Caki2 (cell line): ENCODE results near the gene TLR10. TPM values are rescaled to one million over a fixed set of nuclear protein-coding genes. Genes with fewer than 3 reads are reported as not detected.

Experiments used
- DNase-seq: peaks from one replicate; pipeline ENCODE4 v3.0.0-alpha.2; 2015; ENCODE audit warnings: low read depth
- in situ Hi-C: cut with HindIII; loops from 2 replicates; pipeline ENCODE4 v1.10.0; 2016; ENCODE audit warnings: low sequenced_read_pairs, low pct_unique_long_range_greater_than_20kb, mixed read lengths
- total RNA-seq: library from RNA; depleted of rRNA; stranded (reverse); fragments of >200 nt; shearing (Covaris generic); gene quantifications from 2 replicates; pipeline ENCODE4 v1.2.3, GENCODE V29; 2014; ENCODE audit warnings: low replicate concordance; rRNA removed

TLR10 gene
- total RNA-seq, 1 experiment from 2014 or later, result not detected

DNA sequence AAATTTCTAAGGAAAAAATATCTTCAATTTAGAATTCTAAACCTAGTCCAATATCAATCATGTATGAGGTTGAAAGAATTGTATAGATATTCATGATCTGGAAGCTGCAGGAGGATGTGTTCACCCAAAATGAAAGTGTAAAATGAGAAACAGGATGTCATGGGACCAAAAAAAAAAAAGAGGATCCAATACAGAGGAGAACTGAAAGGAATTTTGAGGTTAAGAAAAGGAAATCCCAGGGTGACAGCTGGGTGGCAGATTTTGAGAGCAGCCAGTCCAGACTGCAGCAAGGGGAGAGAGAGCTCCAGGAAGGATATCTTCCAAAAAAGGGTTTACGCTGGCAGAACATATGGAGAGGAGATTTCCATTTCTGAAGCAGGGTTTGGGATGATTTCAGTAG is 38.9 kb downstream of the TLR10 start:
- in situ Hi-C loops, result no loop called here
- DNase-seq, result no peak

DNA sequence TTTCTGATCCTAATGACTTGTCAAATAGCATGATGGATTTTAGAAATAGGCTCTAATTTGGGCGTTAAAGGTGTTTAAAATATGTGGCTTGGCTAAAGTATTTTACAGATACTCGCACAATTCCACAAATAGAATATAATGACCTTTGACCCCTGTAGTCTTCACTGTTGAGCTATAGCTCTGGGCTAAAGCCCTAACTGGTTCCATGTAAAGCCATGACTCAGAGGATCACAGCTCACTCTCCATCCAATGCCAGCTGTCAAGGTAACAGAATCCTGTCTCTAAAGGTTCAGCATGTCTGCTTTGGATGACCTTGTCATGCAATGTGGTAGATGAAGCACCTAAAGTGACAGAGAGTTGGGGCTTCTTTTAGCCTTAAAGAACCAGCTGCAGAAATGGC is 42.5 kb downstream of the TLR10 start:
- in situ Hi-C loops, result no loop called here
- no peak for DNase-seq

DNA sequence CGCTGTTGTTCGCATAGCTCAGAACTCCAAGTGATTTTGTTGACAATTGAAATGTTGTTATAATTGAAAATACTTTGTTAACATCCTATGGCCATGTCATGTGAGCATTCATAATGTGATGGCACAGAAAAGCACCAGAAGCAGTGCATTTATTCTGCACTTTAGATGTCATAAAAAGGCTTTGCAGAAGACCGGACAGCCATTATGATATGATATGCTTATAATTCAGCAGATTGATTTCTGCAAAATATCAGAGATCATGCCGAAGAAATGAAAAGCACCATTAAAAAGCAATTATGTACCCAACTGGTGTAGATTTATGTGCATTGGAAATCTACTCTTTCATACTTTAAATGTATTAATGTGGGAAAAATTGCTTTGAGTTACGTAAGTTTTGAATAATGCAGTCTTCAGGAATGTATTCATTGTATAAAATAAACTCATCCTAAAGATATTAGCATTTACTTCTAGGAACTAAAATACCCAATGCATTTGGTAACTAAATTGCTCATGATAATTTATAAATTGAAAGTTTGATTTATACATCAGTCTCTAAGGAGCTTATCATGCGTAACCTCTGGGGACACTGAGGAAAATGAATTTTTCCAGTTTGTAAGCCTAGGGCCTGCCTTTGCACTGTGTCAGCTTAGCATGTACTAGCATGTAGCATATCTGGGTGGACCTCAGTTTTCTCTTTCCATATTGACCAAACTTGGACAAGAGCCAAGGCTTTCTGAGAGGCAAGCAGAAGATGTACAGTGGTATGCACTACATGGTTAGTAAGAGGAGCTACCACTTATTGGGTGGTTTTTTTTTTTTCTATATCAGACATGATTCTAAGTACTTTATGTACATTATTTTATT is 43.6 kb downstream of the TLR10 start:
- DNase-seq, result no peak
- in situ Hi-C loops, result loop anchor here (10.0 kb wide), 1 partner anchor 424 kb away; no protein-coding TSS in a partner anchor

DNA sequence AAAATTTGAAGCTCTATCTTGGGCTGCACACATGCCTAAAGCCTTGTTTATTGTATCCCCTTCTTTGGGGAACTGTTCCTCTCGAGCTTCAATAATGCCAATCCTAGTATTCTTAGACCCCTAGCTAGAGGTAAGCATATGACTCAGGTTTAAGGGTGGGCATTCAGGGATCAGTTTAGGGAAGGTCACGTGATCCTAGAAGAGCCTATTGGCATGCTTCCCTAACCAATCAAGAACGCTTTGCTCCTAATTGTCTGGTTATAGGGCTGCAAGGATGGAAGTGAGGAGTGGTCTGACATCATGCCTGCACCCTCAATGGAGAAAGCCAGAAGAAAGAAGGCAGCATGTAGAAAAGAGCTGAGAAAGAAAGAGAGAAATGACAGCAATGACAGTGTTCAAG is 46.9 kb downstream of the TLR10 start:
- no peak for DNase-seq
- in situ Hi-C loops, result loop anchor here (10.0 kb wide), 1 partner anchor 421 kb away; no protein-coding TSS in a partner anchor

DNA sequence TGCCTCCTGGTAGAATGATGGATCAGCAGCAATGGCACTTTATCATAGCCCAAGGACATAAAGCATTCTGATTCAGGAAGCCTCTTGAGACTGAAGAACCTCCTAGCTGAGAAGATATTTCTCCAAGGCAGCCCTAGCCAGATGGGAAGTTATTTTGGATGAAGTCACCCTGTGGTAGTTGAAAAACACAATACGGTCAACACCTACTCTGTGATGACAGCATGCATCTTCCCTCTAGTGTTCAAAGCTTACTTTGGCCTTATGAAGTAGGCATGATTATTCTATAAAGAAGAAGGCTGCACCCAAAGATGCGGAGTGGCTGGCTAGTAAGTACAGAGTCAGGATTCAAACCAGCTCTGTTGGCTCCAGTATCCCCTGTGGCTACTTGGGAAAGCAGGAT is 47.9 kb downstream of the TLR10 start:
- no peak for DNase-seq
- in situ Hi-C loops, result loop anchor here (10.0 kb wide), 1 partner anchor 420 kb away; no protein-coding TSS in a partner anchor

DNA sequence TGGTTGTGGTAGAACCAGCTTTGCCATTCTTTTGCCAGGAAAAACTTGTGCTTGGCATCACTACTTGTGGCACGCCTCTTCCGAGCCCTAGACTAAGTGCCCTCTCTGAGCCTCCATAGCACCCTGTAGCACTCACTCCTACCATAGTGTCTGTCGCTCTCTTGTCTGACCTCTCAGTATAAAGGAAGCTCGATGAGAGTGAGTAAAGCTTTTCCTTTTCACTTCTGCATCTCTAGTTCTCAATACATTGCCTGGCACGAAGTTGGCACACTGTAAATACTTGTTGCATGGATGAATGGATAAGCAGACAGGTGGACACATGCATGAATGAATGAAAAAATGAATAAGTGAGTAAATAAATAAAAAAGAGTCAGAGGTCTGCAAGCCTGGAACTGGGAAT is 48.3 kb downstream of the TLR10 start:
- in situ Hi-C loops, result loop anchor here (10.0 kb wide), 1 partner anchor 420 kb away; no protein-coding TSS in a partner anchor
- no peak for DNase-seq

DNA sequence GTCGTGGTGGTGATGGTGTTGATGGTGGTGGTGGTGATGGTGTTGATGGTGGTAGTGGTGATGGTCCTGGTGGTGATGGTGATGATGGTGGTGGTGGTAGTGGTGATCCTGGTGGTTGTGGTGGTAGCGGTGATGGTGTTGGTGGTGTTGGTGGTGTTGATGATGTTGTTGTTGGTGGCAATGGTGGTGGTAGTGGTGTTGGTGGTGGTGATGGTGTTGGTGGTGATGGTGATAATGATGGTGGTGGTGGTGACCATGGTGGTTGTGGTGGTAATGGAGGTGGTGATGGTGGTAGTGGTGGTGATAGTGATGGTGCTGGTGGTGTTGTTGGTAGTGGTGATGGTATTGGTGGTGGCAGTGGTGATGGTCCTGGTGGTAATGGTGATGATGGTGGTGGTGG is 49.1 kb downstream of the TLR10 start:
- no peak for DNase-seq
- in situ Hi-C loops, result loop anchor here (10.0 kb wide), 1 partner anchor 419 kb away; no protein-coding TSS in a partner anchor

DNA sequence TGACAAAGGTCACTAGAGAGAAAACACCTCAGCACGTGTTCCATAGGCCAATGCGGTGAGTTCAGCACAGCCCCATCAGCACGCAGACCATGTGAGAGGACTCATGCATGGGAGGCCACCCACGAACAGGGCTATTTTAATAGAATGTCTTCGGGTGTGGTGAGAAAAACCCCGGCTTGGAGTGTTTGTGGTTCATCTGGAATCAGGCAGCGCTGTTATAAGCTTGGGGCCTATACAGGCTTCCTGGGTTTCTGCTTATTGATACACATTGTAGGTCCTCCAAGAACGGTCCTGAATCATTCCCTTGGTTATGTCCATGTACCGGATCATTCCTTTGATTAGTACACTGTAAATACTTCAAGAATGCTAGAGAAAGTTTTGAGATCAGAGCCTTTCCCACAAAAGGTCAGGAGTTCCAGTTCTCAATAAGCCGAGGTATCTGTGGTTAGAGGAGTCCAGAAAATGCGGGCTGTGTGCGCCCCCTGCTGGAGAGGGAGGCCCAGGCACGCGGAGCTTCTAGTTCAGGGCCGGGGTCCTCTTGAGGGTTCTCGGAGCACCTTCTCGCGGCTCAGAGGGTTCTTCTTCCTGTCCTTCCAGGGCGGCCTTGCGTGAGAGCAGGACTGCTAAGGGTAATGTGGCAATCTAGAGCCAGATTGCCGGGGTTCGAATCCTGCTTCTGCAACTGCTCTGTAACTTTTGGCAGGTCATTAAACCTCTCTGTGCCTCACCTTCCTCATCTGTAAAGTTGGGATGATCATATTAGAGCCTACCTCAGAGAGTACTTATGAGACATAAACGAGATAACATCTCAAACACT is 51.8 kb downstream of the TLR10 start:
- in situ Hi-C loops, result loop anchor here (10.0 kb wide), 1 partner anchor 416 kb away; no protein-coding TSS in a partner anchor
- DNase-seq, result peak; percentile 63

DNA sequence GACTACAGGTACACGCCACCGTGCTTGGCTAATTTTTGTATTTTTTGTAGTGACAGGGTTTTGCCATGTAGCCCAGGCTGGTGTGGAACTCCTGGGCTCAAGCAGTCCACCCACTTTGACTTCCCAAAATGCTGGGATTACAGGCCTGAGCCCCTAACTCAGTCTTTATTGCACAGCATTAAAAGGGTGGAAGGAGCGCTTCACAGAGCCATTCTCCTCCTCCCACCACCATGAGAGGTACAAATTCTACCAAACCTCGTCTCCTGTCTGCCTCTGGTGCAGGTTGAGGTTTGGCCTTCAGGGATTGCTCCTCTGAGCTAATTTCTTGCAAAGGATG is 52.3 kb downstream of the TLR10 start:
- no peak for DNase-seq

DNA sequence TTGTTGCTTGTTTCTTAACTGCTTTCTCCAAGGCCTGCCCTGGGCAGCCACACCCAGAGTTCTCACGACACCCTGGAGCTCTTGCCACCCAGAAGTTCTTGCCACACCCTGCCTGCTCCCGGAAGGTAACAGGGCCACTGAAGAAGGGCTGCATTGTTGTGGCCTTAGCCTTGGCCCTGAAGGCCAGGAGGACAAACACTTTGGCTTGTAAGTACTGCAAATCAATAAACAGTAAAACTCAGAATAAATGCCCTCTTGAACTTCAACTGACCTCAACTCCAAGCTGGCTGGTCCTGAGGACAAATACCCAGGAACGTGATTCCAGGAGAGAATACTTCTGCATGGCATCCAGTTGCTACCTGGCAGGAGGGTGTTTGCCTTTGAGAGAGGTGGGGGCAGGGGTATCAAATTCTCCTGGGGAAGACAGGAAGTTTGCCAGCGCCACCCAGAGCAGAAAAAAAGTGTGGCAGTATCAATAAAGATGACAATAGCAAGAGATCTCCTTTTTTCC is 54.1 kb downstream of the TLR10 start:
- in situ Hi-C loops, result no loop called here
- no peak for DNase-seq

More for the DNA sequence above, 52.3 kb downstream of the TLR10 start:
- in situ Hi-C loops, result loop anchor here (10.0 kb wide), 1 partner anchor 416 kb away; no protein-coding TSS in a partner anchor

DNA sequence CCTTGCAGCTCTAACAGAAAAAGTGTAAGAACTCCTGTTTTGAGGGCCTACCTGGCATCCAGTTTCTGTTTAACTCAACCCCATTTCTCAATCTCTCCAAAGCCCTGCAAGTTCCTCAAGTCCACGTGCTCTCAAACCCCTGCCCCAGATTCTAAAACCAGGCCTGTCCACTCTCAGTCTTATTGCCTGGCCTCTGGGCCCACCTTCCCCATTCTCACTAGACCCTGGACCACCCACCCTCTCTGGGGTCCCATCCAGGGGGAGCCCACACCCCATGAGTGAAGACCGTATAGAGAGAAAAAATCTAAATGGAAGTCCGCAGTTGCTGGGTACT is 58.3 kb downstream of the TLR10 start:
- in situ Hi-C loops, result no loop called here
- no peak for DNase-seq

DNA sequence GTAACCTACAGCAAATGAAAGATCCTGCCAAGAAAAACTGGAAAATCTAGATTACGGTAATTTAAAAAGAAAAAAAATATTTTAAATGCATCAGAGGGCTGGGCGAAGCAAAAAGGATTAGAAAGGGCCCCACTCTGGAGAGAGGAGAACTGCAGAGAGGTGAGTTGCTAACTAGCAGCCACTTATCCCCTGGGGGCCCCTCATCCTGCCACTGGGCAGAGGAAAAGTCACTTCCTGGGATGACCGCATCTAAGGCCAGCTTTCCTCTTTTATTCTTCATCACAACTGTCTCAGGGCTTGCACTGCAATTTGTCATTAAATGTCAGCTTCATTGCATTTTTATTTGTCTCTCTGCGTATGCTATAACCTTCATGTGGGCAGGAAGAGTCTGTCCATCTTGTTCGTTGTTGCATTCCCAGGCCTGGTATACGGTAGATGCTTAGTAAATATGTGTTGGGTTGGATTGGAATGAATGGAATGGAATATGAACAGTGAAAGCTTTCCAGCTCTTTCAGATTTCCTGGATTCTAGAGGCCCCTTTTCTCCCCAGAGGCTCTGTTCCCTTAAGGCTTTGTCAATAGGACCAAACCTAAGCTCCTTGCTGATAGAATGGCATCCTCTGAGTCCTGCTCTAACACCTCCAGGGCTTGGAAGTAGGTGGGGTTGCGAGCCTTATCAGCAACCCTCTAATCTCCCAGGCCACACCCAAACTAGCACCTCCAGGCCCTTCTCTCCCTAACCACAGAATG is 58.9 kb downstream of the TLR10 start:
- in situ Hi-C loops, result no loop called here

DNA sequence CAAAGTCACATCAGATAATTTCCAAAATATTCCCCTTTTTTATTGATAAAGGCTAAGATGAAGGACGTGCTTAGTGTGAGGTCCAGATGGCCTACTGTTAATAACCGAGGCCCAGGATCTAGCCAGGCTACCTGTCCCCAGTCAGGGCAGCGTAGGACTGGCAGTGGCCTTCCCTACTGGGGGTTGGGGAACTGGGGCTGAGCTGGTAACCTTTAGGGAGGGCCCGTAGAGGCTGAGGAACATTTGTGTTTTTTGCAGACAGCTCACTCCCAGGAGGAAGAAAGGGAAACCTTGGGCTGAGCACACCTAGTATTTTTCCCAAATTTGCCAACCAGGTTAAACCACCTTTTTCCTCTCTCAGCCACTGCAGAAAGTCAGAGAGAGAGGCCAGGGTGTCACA is 59.7 kb downstream of the TLR10 start:
- in situ Hi-C loops, result no loop called here
- DNase-seq, result no peak

More for the DNA sequence above, 58.9 kb downstream of the TLR10 start:
- DNase-seq, result no peak

Other genes with a start within 250 kb of the TLR10 start
- 5.7 and 6.6 TPM in 2 replicates for gene KLF3, start 118.8 kb downstream of the TLR10 start, total RNA-seq
- 1.5 and 3.9 TPM in 2 replicates for gene TLR1, start 21.8 kb upstream of the TLR10 start, total RNA-seq
- gene TLR6, start 73.8 kb upstream of the TLR10 start, total RNA-seq, result 0.96 and 6.2 TPM in 2 replicates
- 63.7 and 79.7 TPM in 2 replicates for gene FAM114A1, start 84.8 kb upstream of the TLR10 start, total RNA-seq
- gene TMEM156, start 249.4 kb upstream of the TLR10 start, total RNA-seq, result 40.0 and 64.9 TPM in 2 replicates